Hepatocyte (in vitro differentiated cells): ENCODE measurements around the gene CARD9.

Experiments used
- CTCF ChIP-seq: fragments of 200-600 bp; sonication (generic); IDR thresholded peaks from 2 replicates; pipeline ENCODE4 v1.5.1; 2016; ENCODE audit warnings: antibody characterized with exemption, mild to moderate bottlenecking; ENCODE audit not compliant: poor library complexity
- EZH2 ChIP-seq: fragments of 200-600 bp; sonication (generic); IDR thresholded peaks from 2 replicates; pipeline ENCODE4 v1.6.1; 2016; ENCODE audit warnings: antibody characterized with exemption, mild to moderate bottlenecking, borderline replicate concordance

GRCh38 chr9:136327304-136327974 lies 46.0 kb downstream of the CARD9 start, which contains the start of gene GPSM1:
- TF ChIP-seq CTCF (no peak), EZH2 (no peak)
